DMS 273 (cell line): ENCODE results near the gene TNKS1BP1.
"Not testable (repeated sequence)": the region's sequence is repeated elsewhere in the genome, so short reads cannot be mapped to it uniquely, and the experiment has no call there.

ENCODE experiments used
- DNase-seq: peaks from one replicate; lab custom pipeline; 2025; ENCODE audit not compliant: unreplicated experiment; lab: John Stamatoyannopoulos, UW

TNKS1BP1 gene

DNA sequence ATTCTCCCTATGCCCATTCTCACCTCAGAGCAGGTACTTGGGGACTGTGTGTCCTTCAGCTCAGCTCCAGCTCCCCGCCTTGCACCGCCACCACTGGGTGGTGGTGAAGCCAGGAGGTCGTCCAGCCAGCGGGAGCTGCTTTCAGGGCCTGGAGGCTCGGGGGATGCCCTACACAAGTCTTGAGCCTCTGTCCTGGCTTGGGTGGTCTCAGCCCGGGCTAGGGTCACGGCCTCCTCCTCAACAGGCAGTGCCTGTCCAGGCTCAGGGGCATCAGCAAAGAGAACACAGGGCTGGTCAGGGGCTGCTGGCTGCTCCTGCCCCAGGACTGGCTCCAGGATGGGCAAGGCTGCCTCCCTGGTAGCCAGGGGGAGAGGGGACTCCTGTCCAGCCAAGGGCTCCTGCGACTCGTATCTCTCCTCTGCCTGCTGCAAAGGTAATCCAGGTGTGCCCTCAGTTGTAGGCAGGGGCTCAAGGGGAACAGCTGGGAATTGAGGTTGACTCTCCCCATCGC, 12.2 kb downstream of the TNKS1BP1 start:
- DNase-seq, result peak; percentile 6

GRCh38 chr11:57311109-57311936, 13.4 kb downstream of the TNKS1BP1 start:
- DNase-seq, result peak; percentile 90

- peak; percentile 36 for DNase-seq
These were observed 14.1 kb downstream of the TNKS1BP1 start for GRCh38 chr11:57310630-57311086.

DNA sequence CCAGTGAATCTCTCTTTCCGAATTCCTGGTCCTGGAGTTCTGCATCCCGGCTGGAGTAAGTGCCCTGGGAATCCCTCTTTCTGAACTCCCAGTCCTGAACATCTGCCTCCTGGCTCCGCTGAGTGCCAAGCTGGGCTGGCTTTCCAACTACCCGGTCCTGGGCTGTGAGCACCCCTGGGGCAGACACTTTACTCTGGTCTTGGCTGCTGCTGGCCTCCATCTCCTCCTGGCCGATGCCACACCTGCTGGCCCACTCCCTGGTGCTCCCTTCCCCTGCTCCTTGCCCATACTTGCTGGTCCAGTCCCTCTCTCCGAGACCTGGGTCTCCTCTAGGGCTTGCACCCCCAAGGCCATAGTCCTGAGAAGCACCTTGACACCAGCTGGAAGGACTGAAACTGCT, 14.7 kb downstream of the TNKS1BP1 start:
- peak; percentile 9 for DNase-seq

DNA sequence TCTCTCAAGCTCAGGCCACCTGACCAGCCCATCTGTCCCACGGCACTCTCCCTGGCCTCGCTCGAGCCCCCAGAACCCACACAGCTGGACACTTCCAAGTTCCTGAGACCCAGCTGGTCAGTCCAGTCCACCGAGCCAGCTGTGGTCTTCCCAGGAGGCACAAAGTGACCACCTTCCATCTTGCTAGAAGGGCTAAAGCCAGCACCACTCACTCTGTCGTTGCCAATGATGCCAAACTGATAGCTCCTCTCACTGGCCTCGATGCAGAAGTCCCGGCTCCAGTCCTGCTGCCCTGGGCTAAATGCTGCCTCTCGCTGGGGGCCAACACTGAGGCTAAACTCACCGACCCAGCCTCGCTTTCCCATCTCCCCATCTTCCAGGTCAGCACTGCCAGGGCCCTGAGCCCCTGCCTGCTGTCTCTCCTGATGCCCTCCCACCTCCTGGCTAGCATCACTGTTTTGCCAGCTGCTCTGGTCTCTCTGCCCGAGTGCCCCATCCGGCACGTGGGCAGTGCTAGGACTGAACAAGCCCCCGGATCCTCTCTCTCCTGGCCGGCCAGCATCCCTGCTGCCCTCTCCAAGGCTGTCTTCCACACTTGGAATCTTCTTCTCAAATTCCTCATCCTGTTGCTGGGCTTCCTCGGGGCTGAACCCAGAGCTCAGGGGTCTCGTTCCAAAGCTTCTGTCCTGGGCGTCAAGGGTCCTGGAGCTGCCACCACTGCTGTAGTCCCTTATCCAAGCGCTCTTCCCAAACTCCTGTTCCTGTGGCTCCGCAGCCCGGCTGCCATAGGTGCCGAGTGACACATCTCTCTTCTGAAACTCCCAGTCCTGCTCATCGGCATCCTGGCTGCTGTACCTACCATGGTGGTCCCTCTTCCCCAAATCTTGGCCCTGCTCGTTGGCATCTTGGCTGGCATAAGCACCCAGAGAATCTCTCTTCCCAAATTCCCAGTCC, 15.4 kb downstream of the TNKS1BP1 start:
- no peak for DNase-seq

GRCh38 chr11:57308426-57309060, 16.2 kb downstream of the TNKS1BP1 start:
- no peak for DNase-seq

GRCh38 chr11:57307666-57308270, 17.0 kb downstream of the TNKS1BP1 start:
- DNase-seq, result no peak

DNA sequence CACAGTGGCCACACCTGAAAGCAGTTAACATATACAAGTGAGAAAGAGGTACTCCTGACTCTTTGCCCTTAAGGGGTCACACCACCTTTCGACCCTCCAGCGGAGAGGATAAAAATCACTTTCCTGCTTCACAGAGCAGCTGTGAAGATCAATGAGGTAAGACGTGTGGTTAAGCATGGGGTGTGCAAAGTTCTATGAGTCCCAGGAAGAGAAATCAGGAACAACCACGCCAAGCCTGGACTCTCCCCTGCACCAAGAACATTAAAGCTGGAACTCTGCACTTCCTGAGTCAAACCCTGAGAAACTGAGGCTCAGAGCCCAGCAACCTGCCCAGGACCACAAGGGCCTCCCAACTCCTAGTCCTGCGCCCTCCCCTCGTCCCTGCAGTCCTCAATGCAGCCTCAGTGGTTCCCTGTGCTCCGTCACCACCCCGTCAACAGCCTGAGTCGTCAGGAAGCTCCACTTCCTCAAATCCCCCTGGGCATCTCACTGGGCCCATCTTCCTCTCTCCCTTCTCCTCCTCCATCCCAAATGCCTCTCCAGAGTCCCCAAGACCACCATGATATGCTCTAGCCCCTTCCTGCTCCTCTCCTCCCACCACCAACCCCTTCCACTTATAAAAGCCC, 17.7 kb downstream of the TNKS1BP1 start:
- DNase-seq, result no peak

DNA sequence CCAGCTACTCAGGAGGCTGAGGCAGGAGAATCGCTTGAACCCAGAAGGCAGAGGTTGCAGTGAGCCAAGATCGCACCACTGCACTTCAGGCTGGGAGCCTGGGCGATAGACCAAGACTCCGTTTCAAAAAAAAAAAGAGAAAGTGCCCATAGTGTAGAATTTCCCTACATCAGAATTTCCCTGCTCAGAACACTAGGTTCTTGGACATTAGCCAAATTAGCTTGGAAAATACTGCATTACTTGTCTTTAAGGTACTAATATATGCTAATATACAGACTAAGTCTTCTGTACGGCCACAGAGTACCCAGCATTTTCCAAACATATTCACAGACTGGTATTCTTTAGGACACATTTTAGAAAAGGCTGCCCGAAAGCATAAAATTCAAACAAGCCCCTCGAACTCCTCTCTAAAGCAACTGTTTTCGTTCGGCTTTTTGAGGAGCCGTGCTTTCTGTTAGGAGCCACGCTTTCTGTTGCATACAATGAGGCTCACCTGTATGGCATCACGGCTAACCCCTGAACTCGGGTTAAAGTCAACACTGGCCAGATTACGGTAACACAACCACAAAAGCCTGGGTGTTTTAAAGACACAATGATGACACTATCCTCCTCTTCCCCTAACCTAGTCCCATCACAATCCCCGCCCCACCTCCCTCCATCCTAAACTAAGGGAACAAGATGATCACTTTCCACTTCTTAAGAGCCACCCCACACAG, 18.4 kb downstream of the TNKS1BP1 start:
- peak; percentile 16 for DNase-seq

DNA sequence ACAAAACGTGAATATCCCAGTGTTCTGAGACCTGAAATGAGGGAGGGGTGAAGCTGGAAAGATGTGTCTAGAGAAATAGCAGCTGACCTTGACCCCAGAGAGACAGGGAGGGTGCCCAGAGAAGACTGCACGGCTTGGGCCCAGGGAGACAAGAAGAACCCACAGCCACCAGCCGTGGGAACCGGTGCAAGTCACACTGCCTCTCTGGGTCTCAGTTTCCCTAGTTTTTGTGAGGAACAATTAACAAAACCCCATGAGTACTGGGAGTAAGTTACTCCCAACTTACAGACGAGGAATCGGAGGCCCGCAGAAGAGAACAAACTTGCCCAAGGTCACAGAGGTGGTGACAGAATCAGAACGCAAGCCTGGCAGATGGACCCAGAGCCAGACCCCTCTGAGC, 19.2 kb downstream of the TNKS1BP1 start:
- DNase-seq, result no peak

DNA sequence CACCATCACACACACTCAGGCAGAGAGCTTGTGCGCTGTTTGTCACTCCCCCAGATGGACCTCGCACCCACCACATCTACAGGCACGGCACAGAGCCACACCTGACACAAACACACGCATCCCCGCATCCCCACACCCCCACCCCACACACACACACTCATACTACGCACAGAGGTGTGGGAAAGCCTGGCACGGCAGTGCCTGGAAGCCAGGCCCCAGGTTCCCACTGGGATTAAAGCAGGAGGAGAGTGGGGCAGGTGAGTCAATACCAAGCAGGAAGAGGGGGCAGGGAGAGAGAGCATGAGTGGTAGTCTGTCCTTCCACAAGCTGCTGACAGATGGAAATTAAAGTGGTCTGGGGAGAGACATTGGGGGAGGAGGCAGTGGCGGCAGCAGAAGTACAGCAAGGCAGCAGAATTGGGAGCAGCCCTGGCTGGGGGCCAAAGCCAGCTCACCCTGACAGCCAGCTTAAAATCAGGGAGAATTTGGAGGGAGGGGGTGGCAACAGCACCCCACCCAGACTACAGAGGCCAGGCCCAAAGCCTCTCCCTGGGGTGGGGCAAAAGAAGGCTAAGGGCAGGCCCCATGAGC, 20.7 kb downstream of the TNKS1BP1 start:
- DNase-seq, result peak; percentile 54

GRCh38 chr11:57303280-57303989, 21.3 kb downstream of the TNKS1BP1 start:
- no peak for DNase-seq

DNA sequence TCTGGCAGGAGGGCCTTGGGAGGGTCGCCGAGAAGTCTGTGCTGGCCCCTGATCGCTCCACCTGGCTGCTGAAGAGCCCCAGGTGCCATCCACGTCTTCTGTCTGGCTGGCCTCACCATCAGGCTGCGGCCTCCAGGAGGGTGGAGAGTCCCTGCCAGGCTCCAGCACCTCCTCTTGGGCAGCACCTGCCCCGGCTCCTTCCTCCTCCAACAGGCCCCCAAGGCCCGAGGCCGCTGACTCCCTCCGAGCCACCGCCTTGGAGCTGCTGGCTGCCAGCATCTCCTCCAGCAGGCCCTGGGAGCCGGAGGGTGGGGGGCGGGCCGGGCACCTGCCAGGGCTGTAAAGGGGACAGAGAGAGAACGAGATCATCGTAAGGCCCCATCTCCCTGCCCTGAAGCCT, 22.3 kb downstream of the TNKS1BP1 start:
- DNase-seq, result no peak

GRCh38 chr11:57301711-57302423, 22.9 kb downstream of the TNKS1BP1 start:
- DNase-seq, result no peak

- DNase-seq, result no peak
These were observed 24.0 kb downstream of the TNKS1BP1 start for GRCh38 chr11:57300785-57301184.

DNA sequence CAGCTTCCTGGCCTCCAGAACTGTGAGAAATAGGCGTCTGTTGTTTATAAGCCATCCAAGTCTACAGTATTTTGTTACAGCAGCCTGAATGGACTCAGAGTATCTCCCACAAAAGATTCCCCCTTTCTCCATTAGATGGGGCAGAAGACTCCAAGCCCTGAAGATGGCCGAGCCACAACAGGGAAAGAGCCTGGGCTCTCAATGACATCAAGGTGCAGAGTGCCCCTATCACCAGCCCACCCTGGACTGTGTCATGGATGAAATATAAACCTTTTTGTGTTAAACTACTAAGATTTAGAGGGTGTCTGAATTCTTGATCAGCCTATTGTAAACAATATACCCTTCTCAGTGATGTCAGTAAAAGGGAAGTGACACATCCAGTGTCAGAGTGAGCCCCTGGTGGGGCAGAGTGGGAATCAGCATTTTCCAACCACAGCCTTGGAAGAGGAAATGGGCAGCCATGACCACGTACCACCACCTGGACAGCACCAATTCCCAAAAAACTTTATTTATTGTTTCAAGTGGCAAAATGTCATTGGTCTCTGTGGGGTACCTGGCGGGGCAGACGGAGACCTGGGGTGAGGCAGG, 25.5 kb downstream of the TNKS1BP1 start:
- DNase-seq, result no peak

DNA sequence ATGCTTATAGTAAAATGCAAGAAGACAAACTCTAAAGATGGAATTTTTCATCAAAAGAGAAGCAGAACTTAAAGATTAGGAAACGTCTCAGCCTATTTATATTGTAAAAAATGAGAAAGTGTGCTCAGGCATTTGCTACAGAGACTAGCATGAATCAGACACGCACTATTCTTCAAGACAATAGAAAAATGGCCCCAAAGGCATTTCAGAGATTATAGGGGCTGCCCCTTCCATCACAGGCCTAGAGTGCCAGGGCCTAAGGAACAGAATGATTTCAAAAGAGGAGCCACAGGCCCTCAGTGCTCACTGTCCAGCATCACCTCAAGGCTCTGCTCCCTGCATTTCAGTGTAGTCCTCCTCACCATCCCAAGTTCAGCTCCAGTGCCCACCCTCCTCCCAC, 27.5 kb downstream of the TNKS1BP1 start:
- no peak for DNase-seq

DNA sequence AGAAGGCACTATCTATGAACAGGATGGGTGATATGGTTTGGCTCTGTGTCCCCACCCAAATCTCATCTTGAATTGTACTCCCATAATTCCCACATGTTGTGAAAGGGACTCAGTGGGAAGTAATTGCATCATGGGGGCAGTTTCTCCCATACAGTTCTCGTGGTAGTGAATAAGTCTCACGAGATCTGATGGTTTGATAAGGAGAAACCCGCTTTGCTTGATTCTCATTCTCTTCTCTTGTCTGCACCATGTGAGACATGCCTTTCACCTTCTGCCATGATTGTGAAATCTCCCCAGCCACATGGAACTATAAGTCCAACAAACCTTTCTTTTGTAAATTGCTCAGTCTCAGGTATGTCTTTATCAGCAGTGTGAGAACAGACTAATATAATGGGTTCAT, 28.5 kb downstream of the TNKS1BP1 start:
- DNase-seq, result not testable (repeated sequence)
